Activated T-helper 1 cell treated with anti-CD3 and anti-CD28 coated beads, Interleukin-12 subunit alpha, Interleukin-12 subunit beta, Interleukin-2, Interleukin-4 antibody, amounts not matched to agents 30 ng/mL and 10 ng/mL and 1 ng/mL, durations not matched to agents 14 hours and 24 hours and 36 hours (primary cell): ENCODE results near the gene CCL3. TPM values are rescaled to one million over a fixed set of nuclear protein-coding genes. Genes with fewer than 3 reads are reported as not detected.

Source experiments
- DNase-seq: peaks from one replicate; pipeline ENCODE4 v3.0.0; 2021; ENCODE audit warnings: low spot score
- H3K27ac Mint-ChIP-seq: one replicate; pipeline ENCODE4 v1.8.0; 2021; ENCODE audit warnings: mild to moderate bottlenecking, mixed read lengths
- H3K27me3 Mint-ChIP-seq: one replicate; pipeline ENCODE4 v1.8.0; 2022; ENCODE audit warnings: mild to moderate bottlenecking, moderate library complexity, mixed read lengths; ENCODE audit not compliant: insufficient read depth
- H3K36me3 Mint-ChIP-seq: one replicate; pipeline ENCODE4 v1.8.0; 2021; ENCODE audit warnings: low read depth, mixed read lengths
- H3K4me1 Mint-ChIP-seq: one replicate; pipeline ENCODE4 v1.8.0; 2021; ENCODE audit warnings: low read depth, mixed read lengths
- H3K4me3 Mint-ChIP-seq: one replicate; pipeline ENCODE4 v1.8.0; 2021; ENCODE audit warnings: mild to moderate bottlenecking, moderate library complexity, mixed read lengths
- H3K9me3 Mint-ChIP-seq: one replicate; pipeline ENCODE4 v1.8.0; 2021; ENCODE audit warnings: mixed read lengths
- intact Hi-C: fragments of 100-400 bp; cut with micrococcal nuclease; formaldehyde crosslinking; loops from one replicate; pipeline ENCODE4 v1.15.1; 2024
- total RNA-seq: library from RNA; stranded (reverse); gene quantifications from 2 replicates; pipeline ENCODE4 v1.2.3, GENCODE V29; 2022

The CCL3 gene
- 1,244 and 1,261 TPM in 2 replicates for total RNA-seq

DNA sequence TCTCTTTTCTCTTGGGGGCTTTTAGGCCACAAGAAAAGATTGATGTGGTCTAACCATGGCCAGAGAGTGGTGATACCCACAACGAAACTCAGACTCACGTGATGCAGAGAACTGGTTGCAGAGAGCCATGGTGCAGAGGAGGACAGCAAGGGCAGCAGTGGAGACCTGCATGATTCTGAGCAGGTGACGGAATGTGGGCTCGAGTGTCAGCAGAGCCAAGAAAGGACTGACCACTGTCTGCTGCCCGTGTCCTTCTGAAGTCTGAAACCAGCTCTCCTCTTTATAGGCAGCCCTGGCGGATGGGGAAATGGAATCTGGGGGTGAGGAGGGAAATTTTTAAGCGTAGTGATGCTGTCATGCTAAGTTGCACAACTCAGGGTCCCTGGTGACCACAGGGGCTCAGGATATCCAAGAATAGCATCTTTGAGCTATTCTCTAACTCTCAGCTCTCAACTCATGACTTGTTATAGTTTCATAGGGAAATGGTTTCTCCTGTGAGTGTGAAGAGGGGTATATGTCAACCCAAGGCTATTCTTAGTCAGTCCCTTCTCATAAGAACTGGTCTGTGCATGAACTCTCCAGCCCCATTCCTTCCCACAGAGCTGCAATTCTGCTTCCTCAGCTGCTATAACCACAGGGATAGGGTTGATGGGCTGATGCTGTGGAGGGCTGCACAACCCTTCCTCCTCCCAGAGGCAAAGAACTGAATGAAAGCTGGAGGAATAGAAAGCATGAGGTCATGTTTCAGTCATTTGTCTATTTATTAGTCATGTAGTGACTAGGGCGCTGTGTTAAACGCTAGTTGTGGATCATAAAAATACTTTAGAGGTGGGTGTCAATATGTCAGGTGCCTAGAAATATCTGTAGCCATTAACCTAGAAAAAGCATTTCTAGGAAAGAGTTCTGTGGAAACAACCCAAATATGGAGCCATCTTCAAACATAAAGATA is at the start of gene CCL3:
TSS of gene CCL3 (minus strand) at position 256 of the 949 bp plus-strand sequence. CDS start at position 171, 85 bp downstream.
- DNase-seq: no peak
- peak within 1 kb of the TSS; percentile 68 for H3K4me3 Mint-ChIP-seq
- H3K4me1 Mint-ChIP-seq: peaks cover 61% of the 10 kb centered on the region
- intact Hi-C loops: loop anchor here (1.0 to 10.0 kb wide), 7 partner anchors 8 to 208 kb away; partner anchors contain the start of genes CCL4 and CCL5
- H3K9me3 Mint-ChIP-seq: no peaks in the 10 kb centered on the region
- peaks cover 4% of the 10 kb centered on the region for H3K36me3 Mint-ChIP-seq
- peaks cover 10% of the 10 kb centered on the region for H3K27me3 Mint-ChIP-seq
- H3K27ac Mint-ChIP-seq: peak within 1 kb of the TSS; percentile 91

DNA sequence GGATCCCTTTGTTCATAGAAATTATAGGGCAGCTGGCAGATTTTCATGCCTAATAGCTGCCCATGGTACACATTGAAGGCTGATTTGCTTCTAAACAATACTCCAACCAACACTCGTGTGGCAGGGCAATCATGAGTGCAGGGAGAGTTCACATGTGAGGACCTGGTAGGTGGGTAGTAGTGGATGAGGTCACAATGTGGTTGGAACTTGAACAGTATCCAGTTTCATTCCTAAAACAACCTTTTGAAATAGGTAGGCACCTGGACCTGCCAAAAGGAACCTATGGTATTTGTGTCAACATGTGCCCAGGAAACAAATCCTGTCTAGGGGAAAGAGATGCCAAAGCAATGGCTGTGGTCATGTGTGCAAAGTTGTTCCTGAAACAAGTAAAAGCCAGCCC is 46.5 kb upstream of the CCL3 start:
- intact Hi-C loops: no loop called here
- Mint-ChIP-seq H3K4me1 (no peaks in the 10 kb centered on the region), H3K36me3 (no peaks in the 10 kb centered on the region), H3K9me3 (no peaks in the 10 kb centered on the region), H3K4me3 (no peak overlapping the region), H3K27me3 (peaks cover 12% of the 10 kb centered on the region), H3K27ac (no peak overlapping the region)
- DNase-seq: no peak

DNA sequence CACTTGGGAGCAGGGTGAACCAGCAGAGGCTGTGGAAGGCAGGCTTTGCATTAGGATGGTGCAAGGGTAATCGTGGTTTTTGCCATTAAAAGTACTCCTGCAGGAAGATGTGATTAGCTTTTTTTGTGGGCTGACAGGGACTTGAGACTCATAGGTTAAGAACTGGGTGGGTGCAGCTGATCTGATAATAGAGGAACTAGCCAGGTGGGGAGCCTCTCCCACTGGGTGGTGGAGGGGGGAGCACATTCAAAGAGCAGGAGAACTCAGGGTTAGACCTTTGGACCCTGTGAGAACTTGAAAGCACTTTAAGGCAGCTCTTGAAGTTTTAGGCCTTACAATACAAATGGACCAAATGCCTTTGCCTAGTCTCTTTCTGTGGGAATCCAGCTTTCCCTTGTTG is 46.1 kb upstream of the CCL3 start:
- DNase-seq: no peak
- Mint-ChIP-seq H3K36me3 (no peaks in the 10 kb centered on the region), H3K9me3 (no peaks in the 10 kb centered on the region), H3K4me3 (no peak overlapping the region), H3K4me1 (no peaks in the 10 kb centered on the region), H3K27ac (no peak overlapping the region), H3K27me3 (peaks cover 13% of the 10 kb centered on the region)
- intact Hi-C loops: no loop called here

DNA sequence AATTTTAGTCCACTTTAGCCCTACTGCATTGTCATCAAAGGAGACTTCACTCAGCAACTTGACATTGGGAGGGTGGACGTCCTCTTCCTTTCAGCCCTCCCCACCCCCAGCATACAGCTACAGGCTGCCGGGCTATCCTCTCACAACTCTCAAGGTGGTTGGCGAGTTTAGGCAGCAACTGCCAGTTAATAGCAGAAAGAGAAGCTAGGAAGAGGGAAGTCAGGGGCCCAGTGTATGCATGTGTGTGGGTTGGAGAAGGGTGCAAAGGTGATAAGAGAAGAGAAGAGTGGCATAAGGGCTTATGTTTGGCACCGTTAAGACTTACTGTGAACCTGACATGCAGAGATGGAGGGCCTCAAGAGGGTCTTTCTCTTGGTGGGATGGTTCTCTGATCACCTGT is 45.5 kb upstream of the CCL3 start:
- no peaks in the 10 kb centered on the region for H3K9me3 Mint-ChIP-seq
- H3K36me3 Mint-ChIP-seq: no peaks in the 10 kb centered on the region
- H3K27me3 Mint-ChIP-seq: peaks cover 10% of the 10 kb centered on the region
- no peak overlapping the region for H3K4me3 Mint-ChIP-seq
- intact Hi-C loops: no loop called here
- H3K4me1 Mint-ChIP-seq: no peaks in the 10 kb centered on the region
- H3K27ac Mint-ChIP-seq: no peak overlapping the region
- no peak for DNase-seq

DNA sequence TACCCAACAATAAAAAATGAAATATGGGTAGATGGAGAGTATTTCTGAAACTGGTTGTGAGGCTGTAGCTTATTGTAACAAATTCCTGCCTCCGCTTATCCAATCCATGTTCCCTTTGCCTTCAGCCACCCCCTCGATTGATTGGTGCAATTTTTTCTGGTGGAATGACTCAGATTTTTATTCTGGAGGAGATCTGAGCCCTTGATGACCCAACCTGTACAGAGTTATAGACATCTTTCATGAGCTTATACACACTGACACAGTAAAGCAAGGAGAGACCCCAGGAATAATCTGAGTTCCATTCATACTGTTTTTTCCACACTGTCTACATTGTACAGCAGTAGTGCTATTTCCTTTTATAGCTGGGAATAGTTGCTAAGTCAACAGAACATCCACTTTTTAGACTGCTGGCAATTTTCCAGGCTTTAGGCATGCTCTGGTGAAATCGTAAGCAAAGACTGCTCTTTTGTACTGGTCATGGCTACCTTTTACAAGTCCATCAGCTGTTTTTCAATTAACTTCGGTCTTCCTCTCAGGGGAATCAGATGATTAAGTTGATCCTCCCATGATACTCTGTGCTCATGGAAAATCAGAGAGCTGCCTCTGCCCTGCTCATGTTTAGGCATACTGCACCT is 43.8 kb upstream of the CCL3 start:
- Mint-ChIP-seq H3K27ac (no peak overlapping the region), H3K4me3 (no peak overlapping the region), H3K4me1 (no peaks in the 10 kb centered on the region), H3K36me3 (no peaks in the 10 kb centered on the region), H3K9me3 (no peaks in the 10 kb centered on the region), H3K27me3 (peaks cover 10% of the 10 kb centered on the region)
- DNase-seq: no peak
- intact Hi-C loops: no loop called here

DNA sequence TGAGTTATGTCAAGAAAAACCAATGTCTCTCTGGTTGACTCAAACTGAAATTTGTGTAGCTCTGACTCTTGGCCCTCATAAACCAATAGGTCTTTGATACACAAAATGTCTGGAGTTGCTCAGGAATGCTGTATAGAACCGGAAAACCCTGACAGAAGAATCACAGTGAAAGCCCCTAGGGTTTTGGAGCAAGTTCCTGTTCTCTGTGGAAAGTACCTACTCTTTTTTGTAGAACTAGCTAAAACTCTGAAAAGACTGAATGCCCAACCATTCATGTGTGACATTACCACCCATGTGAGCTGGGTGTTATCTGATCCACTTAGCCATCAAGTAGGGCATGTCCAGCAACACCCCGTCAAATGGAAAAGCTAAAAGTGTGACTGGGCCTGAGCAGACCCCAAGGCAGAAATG is 42.5 kb upstream of the CCL3 start:
- Mint-ChIP-seq H3K27me3 (peaks cover 11% of the 10 kb centered on the region), H3K27ac (no peak overlapping the region), H3K36me3 (no peaks in the 10 kb centered on the region), H3K4me1 (no peaks in the 10 kb centered on the region), H3K4me3 (no peak overlapping the region), H3K9me3 (no peaks in the 10 kb centered on the region)
- intact Hi-C loops: no loop called here
- no peak for DNase-seq

DNA sequence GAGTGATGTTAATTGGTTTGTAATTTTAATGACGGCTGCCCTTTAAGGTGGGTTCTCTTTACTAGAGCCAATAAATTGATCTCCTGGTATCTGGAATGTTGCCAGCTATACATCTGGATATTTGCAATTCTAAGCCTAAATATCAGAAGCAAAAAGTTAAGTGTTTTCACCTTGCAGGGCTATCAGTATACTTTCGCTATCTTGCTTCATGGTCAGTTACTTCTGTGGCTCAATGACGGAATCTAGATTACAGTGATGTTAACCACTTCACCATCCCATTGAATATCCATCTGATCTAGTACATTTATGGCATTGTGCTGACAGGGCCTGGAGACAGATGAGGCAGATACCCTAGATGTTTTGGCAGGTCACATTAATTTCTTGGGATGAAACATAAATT is 42.0 kb upstream of the CCL3 start:
- DNase-seq: no peak
- intact Hi-C loops: no loop called here
- Mint-ChIP-seq H3K4me3 (no peak overlapping the region), H3K4me1 (no peaks in the 10 kb centered on the region), H3K36me3 (no peaks in the 10 kb centered on the region), H3K27ac (no peak overlapping the region), H3K9me3 (no peaks in the 10 kb centered on the region), H3K27me3 (peaks cover 11% of the 10 kb centered on the region)

DNA sequence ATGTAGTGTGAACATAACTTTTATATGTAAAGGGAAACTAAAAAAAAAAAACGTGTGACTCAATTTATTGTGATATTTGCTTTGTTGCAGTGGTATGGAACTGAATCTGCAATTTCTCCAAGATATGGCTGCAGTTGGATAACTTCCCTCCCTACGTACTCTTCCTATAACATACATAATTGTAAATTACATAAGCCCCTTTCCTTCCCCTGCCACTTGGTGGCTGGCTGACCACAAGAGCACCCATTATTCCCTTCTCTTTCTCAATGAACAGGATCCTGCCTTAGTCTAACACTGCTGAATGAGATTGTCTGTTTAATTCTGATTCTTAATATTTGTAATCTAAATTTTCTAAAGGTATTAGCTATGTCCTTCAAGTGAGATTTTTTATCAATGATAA is 41.5 kb upstream of the CCL3 start:
- DNase-seq: no peak
- H3K4me3 Mint-ChIP-seq: no peak overlapping the region
- intact Hi-C loops: no loop called here
- H3K27me3 Mint-ChIP-seq: peaks cover 13% of the 10 kb centered on the region
- no peaks in the 10 kb centered on the region for H3K9me3 Mint-ChIP-seq
- H3K36me3 Mint-ChIP-seq: no peaks in the 10 kb centered on the region
- H3K27ac Mint-ChIP-seq: no peak overlapping the region
- H3K4me1 Mint-ChIP-seq: no peaks in the 10 kb centered on the region

DNA sequence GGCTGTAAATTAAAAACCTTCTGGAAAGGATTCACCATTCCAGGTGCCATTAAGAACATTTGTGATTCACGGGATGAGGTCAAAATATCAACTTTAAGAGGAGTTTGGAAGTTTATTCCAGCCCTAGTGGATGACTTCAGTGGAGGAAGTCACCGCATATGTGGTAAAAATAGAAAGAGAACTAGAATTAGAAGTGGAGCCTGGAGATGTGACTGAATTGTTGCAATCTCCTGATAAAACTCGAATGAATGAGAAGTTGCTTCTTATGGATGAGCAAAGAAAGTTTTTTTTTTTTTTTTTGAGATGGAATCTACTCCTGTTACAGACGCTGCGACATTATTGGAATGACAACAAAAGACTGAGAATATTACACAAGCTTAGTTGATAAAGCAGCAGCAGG is 40.4 kb upstream of the CCL3 start:
- Mint-ChIP-seq H3K27me3 (peaks cover 13% of the 10 kb centered on the region), H3K27ac (no peak overlapping the region), H3K4me1 (no peaks in the 10 kb centered on the region), H3K4me3 (no peak overlapping the region), H3K9me3 (peaks cover 9% of the 10 kb centered on the region), H3K36me3 (no peaks in the 10 kb centered on the region)
- intact Hi-C loops: no loop called here
- no peak for DNase-seq

DNA sequence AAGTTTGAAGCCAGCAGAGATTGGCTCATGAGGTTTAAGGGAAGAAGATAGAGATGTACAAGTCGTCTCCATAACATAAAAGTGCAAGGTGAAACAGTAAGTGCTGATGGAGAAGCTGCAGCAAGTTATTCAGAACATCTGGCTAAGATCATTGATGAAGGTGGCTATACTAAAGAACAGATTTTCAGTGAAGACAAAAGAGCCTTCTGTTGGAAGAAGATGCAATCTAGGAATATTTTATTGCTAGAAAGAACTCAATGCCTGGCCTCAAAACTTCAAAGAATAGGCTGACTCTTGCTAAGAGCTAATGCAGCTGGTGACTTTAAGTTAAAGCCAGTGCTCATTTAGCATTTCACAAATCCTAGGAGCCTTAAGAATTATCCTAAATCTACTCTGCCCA is 39.7 kb upstream of the CCL3 start:
- H3K27ac Mint-ChIP-seq: no peak overlapping the region
- intact Hi-C loops: no loop called here
- no peak overlapping the region for H3K4me3 Mint-ChIP-seq
- DNase-seq: no peak
- H3K4me1 Mint-ChIP-seq: no peaks in the 10 kb centered on the region
- H3K27me3 Mint-ChIP-seq: peaks cover 10% of the 10 kb centered on the region
- no peaks in the 10 kb centered on the region for H3K36me3 Mint-ChIP-seq
- peaks cover 9% of the 10 kb centered on the region for H3K9me3 Mint-ChIP-seq

DNA sequence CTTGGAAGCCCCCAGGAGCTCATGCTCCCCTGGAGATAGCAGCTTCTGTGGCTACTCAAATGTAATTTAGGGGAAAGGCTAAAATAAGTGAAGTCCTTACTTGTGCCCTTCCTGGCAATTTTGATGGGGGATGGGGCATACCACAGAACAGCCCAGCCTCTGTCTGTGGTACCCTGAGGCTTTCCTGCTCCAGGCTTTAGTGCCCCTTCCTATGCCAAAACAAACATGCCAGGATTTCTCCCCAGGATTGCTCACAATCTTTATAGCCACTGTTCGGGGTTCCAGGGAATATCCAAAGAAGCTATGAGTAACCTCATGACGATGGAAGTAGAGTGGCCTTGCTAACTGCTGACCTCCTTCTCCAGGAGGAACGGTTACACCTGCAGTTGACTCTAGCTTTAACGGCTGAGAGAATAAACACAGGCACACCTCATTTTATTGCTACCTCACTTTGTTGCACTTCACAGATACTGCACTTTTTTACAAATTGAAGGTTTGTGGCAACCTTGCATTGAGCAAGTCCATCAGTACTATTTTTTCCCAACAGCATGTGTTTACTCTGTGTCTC is 38.6 kb upstream of the CCL3 start:
- Mint-ChIP-seq H3K4me1 (no peaks in the 10 kb centered on the region), H3K9me3 (peaks cover 9% of the 10 kb centered on the region), H3K36me3 (no peaks in the 10 kb centered on the region), H3K4me3 (no peak overlapping the region), H3K27me3 (peaks cover 10% of the 10 kb centered on the region), H3K27ac (no peak overlapping the region)
- DNase-seq: no peak
- intact Hi-C loops: no loop called here

DNA sequence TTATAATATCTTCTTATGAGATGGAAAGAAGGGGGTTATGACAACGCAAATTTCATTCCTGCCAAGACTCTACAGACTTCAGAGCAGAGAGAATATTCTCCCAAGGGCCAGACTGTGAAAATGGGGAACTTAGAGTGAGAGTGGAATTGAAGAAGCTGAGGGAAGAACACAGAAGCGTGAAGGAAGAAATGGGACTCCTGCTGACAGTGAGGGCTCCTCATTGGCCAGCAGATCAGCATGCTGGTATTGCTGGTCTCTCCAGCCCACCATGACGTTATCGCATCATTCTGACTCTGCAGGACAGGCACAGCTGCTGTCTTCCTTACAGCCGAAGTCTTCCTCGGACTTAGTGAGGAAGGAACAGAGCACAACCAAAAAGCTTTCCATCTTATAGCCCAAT is 38.0 kb upstream of the CCL3 start:
- H3K36me3 Mint-ChIP-seq: no peaks in the 10 kb centered on the region
- H3K27ac Mint-ChIP-seq: no peak overlapping the region
- DNase-seq: no peak
- H3K4me1 Mint-ChIP-seq: no peaks in the 10 kb centered on the region
- intact Hi-C loops: no loop called here
- H3K27me3 Mint-ChIP-seq: peaks cover 6% of the 10 kb centered on the region
- peaks cover 9% of the 10 kb centered on the region for H3K9me3 Mint-ChIP-seq
- H3K4me3 Mint-ChIP-seq: no peak overlapping the region
